Measurements from ENCODE around the gene TMA16. TPM values are rescaled to one million over a fixed set of nuclear protein-coding genes. Genes with fewer than 3 reads are reported as not detected.
"Not testable (repeated sequence)": the region's sequence is repeated elsewhere in the genome, so short reads cannot be mapped to it uniquely, and the experiment has no call there.

TMA16 gene
- total RNA-seq, result 10 to 100 TPM in 7 of 9 donors, 1 to 10 TPM in 2; 8.3 to 16.9 (median 11.5) TPM
- polyA plus RNA-seq, result 10 to 100 TPM in 1 of 2 donors, 1 to 10 TPM in 1; 6.1 to 16.6 TPM
- long read RNA-seq, donor 1, transcript TMA16-201 (7 exons, 1,978 nt), result major isoform, 12 of 15 reads
- long read RNA-seq, donor 1, partial matches to known transcripts, result 2 of 15 reads
- long read RNA-seq, donor 1, other reads (novel, unspliced or antisense), result 0 of 15 reads
- long read RNA-seq, donor 2, transcript TMA16-201 (7 exons, 1,978 nt), result major isoform, 12 of 16 reads
- long read RNA-seq, donor 2, partial matches to known transcripts, result 2 of 16 reads
- long read RNA-seq, donor 2, other reads (novel, unspliced or antisense), result 2 of 16 reads
- long read RNA-seq, donor 3, transcript TMA16-201 (7 exons, 1,978 nt), result major isoform, 8 of 15 reads
- long read RNA-seq, donor 3, partial matches to known transcripts, result 5 of 15 reads
- long read RNA-seq, donor 3, other reads (novel, unspliced or antisense), result 2 of 15 reads

GRCh38 chr4:163494360-163495241 lies at the start of gene TMA16:
TSS of gene TMA16 (plus strand) at chr4:163494690. CDS start at chr4:163494802, 112 bp downstream.
- H3K27me3 ChIP-seq, result no peaks in the 10 kb centered on the region
- H3K27ac ChIP-seq, result peak within 1 kb of the TSS; percentile 51 to 92 (median 82)
- peak in 1 of 2 donors; percentile 33 for TF ChIP-seq POLR2A (IDR thresholded peaks at IDR 0.05)
- TF ChIP-seq, protein P1, sequence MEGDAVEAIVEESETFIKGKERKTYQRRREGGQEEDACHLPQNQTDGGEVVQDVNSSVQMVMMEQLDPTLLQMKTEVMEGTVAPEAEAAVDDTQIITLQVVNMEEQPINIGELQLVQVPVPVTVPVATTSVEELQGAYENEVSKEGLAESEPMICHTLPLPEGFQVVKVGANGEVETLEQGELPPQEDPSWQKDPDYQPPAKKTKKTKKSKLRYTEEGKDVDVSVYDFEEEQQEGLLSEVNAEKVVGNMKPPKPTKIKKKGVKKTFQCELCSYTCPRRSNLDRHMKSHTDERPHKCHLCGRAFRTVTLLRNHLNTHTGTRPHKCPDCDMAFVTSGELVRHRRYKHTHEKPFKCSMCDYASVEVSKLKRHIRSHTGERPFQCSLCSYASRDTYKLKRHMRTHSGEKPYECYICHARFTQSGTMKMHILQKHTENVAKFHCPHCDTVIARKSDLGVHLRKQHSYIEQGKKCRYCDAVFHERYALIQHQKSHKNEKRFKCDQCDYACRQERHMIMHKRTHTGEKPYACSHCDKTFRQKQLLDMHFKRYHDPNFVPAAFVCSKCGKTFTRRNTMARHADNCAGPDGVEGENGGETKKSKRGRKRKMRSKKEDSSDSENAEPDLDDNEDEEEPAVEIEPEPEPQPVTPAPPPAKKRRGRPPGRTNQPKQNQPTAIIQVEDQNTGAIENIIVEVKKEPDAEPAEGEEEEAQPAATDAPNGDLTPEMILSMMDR (IDR thresholded peaks at IDR 0.05), result peak in 2 of 12 donors; percentile 9 to 11
- no peaks in the 10 kb centered on the region for H3K9me3 ChIP-seq
- peak; percentile 81 to 92 (median 89) for DNase-seq
- peak; percentile 96 to 98 (median 98) for ATAC-seq
- 0 to 1% (median 0%) methylated on average over 58 to 64 of the region's 64 CpGs for WGBS, 4 donors
- peak within 1 kb of the TSS; percentile 69 to 98 (median 84) for H3K4me3 ChIP-seq
- peaks cover 0 to 2% (median 0%) of the 10 kb centered on the region in 9 donors for H3K36me3 ChIP-seq
- H3K4me1 ChIP-seq, result peaks cover 0 to 22% (median 10%) of the 10 kb centered on the region in 12 donors
- intact Hi-C loops (cut with DNase I), result loop anchor here in 3 of 10 donors (5.0 to 10.0 kb wide), 2 partner anchors 320 to 327 kb away; partner anchors contain the start of gene NAF1 (in 2 of the 3)

DNA sequence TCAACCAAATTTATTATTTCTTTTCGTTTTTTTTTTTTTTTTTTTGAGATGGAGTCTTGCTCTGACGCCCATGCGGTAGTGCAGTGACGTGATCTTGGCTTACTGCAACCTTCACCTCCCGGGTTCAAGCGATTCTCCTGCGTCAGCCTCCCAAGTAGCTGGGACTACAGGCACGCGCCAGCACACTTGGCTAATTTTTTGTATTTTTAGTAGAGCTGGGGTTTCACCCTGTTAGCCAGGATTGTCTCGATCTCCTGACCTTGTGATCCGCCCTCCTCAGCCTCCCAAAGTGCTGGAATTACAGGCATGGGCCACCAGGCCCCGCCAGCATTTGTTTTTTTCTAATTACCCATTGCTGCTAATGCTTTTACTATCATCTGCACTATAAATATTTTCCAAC lies 47.5 kb upstream of the TMA16 start:
- WGBS, 4 donors, result 60 to 81% (median 73%) methylated on average over 12 of the region's 12 CpGs
- ATAC-seq; H3K4me1 ChIP-seq; H3K27me3 ChIP-seq; intact Hi-C loops (cut with DNase I); H3K4me3 ChIP-seq; H3K9me3 ChIP-seq; H3K36me3 ChIP-seq: not testable (repeated sequence)
- peak in 1 of 5 donors; percentile 6 for DNase-seq
- peak overlapping the region in 4 of 12 donors; percentile 0 to 40 (median 14) for H3K27ac ChIP-seq

GRCh38 chr4:163447481-163447880 lies 47.0 kb upstream of the TMA16 start:
- TF ChIP-seq, protein P1 (IDR thresholded peaks at IDR 0.05), result no peak
- Histone ChIP-seq H3K4me1 (peaks cover 0 to 6% (median 0%) of the 10 kb centered on the region in 12 donors), H3K4me3 (no peak overlapping the region), H3K27me3 (no peaks in the 10 kb centered on the region), H3K36me3 (no peaks in the 10 kb centered on the region), H3K27ac (peak overlapping the region in 3 of 12 donors; percentile 0 to 22 (median 20)), H3K9me3 (no peaks in the 10 kb centered on the region)
- no peak for DNase-seq
- no peak for ATAC-seq
- 32 to 51% (median 46%) methylated on average over 1 of the region's 1 CpG for WGBS, 4 donors
- intact Hi-C loops (cut with DNase I), result no loop called here

- H3K4me3 ChIP-seq, result no peak overlapping the region
- no peak overlapping the region for H3K27ac ChIP-seq
- H3K9me3 ChIP-seq, result no peaks in the 10 kb centered on the region
- TF ChIP-seq POLR2A (IDR thresholded peaks at IDR 0.05), result no peak
- TF ChIP-seq, protein P1 (IDR thresholded peaks at IDR 0.05), result no peak
- intact Hi-C loops (cut with DNase I), result no loop called here
- no peaks in the 10 kb centered on the region for H3K36me3 ChIP-seq
- H3K27me3 ChIP-seq, result no peaks in the 10 kb centered on the region
- H3K4me1 ChIP-seq, result peaks cover 0 to 6% (median 0%) of the 10 kb centered on the region in 12 donors
- WGBS, 4 donors, result 58 to 62% (median 61%) methylated on average over 6 of the region's 6 CpGs
- no peak for ATAC-seq
- DNase-seq, result no peak
These were observed 45.8 kb upstream of the TMA16 start for GRCh38 chr4:163448540-163449203.

All from heart left ventricle (tissue), 16 donors.